Measurements from ENCODE around the gene ZNF518B. TPM values are rescaled to one million over a fixed set of nuclear protein-coding genes. Genes with fewer than 3 reads are reported as not detected.

Gene ZNF518B
- total and polyA plus RNA-seq, 9 of the 15 experiments (the other 6 are each of a cell fraction or from before 2014, with no cell fraction given) = 13.1 to 48.9 (median 37.5) TPM

DNA sequence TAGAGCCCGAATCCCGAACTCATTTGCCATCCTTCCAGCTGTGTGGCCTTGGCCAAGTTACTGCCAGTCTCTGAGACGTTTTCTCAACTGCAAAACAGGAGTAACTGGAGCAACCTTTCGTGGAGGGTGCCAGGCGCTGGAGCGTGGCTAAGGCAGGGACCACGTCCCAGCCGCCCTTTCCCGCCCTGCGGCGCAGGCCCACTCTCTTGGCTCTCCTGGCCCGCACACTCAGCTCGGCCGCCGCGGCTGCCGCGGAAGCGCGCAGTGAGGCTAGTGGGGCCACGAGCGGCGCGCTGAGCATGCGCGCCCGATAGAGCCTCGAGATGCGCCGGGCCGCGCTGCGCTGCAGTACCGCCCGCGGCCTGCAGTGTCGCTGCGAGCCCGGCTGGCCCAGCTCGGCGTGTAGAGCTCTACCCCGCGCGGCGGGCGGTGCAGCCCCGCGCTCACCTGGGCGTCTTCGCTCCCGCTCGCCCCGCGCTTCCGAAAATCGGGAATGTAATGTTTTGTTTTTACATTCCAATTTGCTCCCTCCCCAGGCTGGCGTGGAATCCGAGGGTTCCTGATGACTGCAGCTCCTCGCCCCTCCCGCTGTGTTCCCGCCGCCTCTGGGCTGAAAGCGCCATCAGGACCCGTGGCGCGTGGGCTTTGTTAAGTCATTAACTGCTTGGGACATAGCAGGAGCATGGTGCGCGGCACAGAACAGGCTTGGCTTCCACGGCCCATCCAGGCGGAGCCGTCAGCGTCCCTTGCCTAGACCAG, 4.0 kb upstream of the ZNF518B start (continued):
- TF ChIP-seq, protein P1, sequence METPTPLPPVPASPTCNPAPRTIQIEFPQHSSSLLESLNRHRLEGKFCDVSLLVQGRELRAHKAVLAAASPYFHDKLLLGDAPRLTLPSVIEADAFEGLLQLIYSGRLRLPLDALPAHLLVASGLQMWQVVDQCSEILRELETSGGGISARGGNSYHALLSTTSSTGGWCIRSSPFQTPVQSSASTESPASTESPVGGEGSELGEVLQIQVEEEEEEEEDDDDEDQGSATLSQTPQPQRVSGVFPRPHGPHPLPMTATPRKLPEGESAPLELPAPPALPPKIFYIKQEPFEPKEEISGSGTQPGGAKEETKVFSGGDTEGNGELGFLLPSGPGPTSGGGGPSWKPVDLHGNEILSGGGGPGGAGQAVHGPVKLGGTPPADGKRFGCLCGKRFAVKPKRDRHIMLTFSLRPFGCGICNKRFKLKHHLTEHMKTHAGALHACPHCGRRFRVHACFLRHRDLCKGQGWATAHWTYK (CRISPR knock-in tag; IDR thresholded peaks at IDR 0.05) = 0 out of 2 replicates have a peak, but pooled peaks have one; percentile 24
- no peak for TF ChIP-seq ZNF436 (CRISPR knock-in tag; IDR thresholded peaks at IDR 0.05)
- no peak for TF ChIP-seq HSF4 (CRISPR knock-in tag; IDR thresholded peaks at IDR 0.05; ENCODE audit: borderline replicate concordance)
- peak; percentile 95; the same call in 1 of the 2 replicates for TF ChIP-seq FOXP1 (CRISPR knock-in tag; IDR thresholded peaks at IDR 0.05)
- no peak for TF ChIP-seq FOXK2 (conservative IDR thresholded peaks at IDR 0.05 in 1 of 2, IDR thresholded peaks at IDR 0.05 in 1 of 2; ENCODE audit: low read depth in 2 of 2)
- TF ChIP-seq RBBP5 (IDR thresholded peaks at IDR 0.05; ENCODE audit: borderline replicate concordance, insufficient read depth, low read length, poor library complexity, severe bottlenecking) = peak; percentile 38
- TF ChIP-seq SOX6 (IDR thresholded peaks at IDR 0.05) = no peak
- peak; percentile 61 for TF ChIP-seq MYC (IDR thresholded peaks at IDR 0.05; ENCODE audit: low read depth, low read length)
- no peak for TF ChIP-seq MYC (CRISPR knock-in tag; IDR thresholded peaks at IDR 0.05; ENCODE audit: borderline replicate concordance, low read depth)
- TF ChIP-seq ATF1 (CRISPR knock-in tag; IDR thresholded peaks at IDR 0.05) = no peak
- TF ChIP-seq ATF1 (tag; IDR thresholded peaks at IDR 0.05) = peak; percentile 27; the same call in 1 of the 2 replicates
- TF ChIP-seq SP1 (CRISPR knock-in tag; IDR thresholded peaks at IDR 0.05) = no peak
- TF ChIP-seq ZNF124 (CRISPR knock-in tag; IDR thresholded peaks at IDR 0.05) = peak; percentile 97
- TF ChIP-seq GTF2E2 (tag; IDR thresholded peaks at IDR 0.05) = no peak
- TF ChIP-seq HDAC1 (IDR thresholded peaks at IDR 0.05) = peak in 1 of 2 experiments; percentile 39; a peak in 1 of 4 replicates
- 0 out of 2 replicates have a peak, but pooled peaks have one; percentile 58 for TF ChIP-seq ZNF282 (CRISPR knock-in tag; IDR thresholded peaks at IDR 0.05)
- TF ChIP-seq ZFP36 (IDR thresholded peaks at IDR 0.05; ENCODE audit: low read depth, low read length, partially characterized antibody) = peak; percentile 86
- TF ChIP-seq, protein P2, sequence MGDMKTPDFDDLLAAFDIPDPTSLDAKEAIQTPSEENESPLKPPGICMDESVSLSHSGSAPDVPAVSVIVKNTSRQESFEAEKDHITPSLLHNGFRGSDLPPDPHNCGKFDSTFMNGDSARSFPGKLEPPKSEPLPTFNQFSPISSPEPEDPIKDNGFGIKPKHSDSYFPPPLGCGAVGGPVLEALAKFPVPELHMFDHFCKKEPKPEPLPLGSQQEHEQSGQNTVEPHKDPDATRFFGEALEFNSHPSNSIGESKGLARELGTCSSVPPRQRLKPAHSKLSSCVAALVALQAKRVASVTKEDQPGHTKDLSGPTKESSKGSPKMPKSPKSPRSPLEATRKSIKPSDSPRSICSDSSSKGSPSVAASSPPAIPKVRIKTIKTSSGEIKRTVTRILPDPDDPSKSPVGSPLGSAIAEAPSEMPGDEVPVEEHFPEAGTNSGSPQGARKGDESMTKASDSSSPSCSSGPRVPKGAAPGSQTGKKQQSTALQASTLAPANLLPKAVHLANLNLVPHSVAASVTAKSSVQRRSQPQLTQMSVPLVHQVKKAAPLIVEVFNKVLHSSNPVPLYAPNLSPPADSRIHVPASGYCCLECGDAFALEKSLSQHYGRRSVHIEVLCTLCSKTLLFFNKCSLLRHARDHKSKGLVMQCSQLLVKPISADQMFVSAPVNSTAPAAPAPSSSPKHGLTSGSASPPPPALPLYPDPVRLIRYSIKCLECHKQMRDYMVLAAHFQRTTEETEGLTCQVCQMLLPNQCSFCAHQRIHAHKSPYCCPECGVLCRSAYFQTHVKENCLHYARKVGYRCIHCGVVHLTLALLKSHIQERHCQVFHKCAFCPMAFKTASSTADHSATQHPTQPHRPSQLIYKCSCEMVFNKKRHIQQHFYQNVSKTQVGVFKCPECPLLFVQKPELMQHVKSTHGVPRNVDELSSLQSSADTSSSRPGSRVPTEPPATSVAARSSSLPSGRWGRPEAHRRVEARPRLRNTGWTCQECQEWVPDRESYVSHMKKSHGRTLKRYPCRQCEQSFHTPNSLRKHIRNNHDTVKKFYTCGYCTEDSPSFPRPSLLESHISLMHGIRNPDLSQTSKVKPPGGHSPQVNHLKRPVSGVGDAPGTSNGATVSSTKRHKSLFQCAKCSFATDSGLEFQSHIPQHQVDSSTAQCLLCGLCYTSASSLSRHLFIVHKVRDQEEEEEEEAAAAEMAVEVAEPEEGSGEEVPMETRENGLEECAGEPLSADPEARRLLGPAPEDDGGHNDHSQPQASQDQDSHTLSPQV (IDR thresholded peaks at IDR 0.05) = 0 out of 2 replicates have a peak, but pooled peaks have one; percentile 12
- peak; percentile 59 for TF ChIP-seq SUPT5H (IDR thresholded peaks at IDR 0.05)
- TF ChIP-seq JUND (IDR thresholded peaks at IDR 0.05; ENCODE audit: borderline replicate concordance, low read depth, low read length) = 0 out of 2 replicates have a peak, but pooled peaks have one; percentile 10
- TF ChIP-seq JUND (tag; IDR thresholded peaks at IDR 0.05; ENCODE audit: borderline replicate concordance, low read depth, low read length) = no peak
- no peak for TF ChIP-seq SRSF9 (IDR thresholded peaks at IDR 0.05; ENCODE audit: borderline replicate concordance, low read depth, low read length)
- no peak for TF ChIP-seq ZBTB17 (CRISPR knock-in tag; IDR thresholded peaks at IDR 0.05)
- no peak for TF ChIP-seq ZNF589 (CRISPR knock-in tag; IDR thresholded peaks at IDR 0.05; ENCODE audit: low read depth)
- peak; percentile 96 for TF ChIP-seq ZNF232 (CRISPR knock-in tag; IDR thresholded peaks at IDR 0.05)

All from K562 (cell line).